Activated T-helper 1 cell treated with Interleukin-2 at 50 U/mL for 16 hours (primary cell): ENCODE results near the gene BCL7A.
"Not testable (repeated sequence)": the region's sequence is repeated elsewhere in the genome, so short reads cannot be mapped to it uniquely, and the experiment has no call there.

Source experiments
- DNase-seq: peaks from one replicate; pipeline ENCODE4 v3.0.0-alpha.2; 2020; ENCODE audit warnings: low read depth

The BCL7A gene

DNA sequence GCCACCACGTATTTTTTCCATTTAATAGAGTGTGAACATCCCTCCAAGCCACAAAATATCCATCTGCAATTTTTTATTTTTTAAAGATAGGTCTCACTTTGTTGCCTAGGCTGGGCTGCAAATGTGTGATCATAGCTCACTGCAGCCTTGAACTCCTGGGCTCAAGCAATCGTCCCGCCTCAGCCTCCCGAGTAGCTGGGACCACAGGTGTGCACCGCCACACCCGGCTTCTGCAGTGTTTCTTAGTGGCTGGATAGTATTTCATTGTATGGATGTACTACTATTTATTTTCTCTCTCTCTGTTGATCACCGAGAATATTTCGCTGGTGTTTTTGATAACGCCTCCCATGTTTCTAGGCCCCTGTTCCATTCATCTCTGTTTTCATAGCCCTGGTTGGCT lies 74.3 kb downstream of the BCL7A start:
- DNase-seq: no peak

DNA sequence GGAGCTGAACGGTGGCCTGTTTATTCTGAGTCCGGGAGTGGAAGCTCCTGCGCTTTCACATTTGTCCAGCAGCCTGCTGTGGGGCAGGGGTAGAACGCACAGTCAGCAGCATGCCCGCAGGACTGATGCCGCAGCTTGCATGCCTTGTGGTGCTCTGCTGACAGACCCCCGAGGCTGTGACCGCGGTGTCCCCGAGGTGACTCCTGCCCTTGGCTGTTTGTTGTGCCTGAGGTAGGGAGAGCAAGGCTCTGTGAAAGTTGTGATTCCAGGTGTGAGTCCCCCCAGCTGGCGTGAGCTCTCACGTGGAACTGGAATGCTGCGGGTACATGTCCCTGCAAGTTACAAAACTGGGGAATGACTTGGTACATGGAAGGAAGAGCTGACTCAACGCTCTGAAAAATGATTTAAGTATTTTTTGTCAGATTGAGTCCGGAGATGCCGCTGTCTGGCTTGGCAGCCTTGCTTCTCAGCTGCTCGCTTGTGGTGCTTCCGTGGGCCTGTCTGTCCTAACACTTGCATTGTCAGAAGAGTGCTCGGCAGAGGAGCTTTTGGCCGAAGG lies 75.0 kb downstream of the BCL7A start:
- no peak for DNase-seq

DNA sequence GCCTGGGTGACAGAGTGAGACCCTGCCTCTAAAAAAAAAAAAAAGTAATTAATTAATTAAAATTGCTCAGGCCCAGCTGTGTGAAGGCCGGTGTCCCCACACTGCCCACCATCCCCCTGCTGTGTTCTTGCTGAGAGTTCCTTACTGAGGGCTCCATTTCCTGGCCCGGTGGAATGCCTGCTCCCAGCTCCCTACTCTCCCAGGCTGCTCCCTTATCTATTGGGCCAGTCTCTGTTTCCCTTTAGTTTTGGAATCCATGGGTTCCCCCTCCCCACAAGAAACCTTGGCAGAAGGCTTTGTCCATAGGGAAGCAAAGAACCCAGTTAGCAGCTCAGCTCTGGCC lies 75.9 kb downstream of the BCL7A start:
- DNase-seq: no peak

DNA sequence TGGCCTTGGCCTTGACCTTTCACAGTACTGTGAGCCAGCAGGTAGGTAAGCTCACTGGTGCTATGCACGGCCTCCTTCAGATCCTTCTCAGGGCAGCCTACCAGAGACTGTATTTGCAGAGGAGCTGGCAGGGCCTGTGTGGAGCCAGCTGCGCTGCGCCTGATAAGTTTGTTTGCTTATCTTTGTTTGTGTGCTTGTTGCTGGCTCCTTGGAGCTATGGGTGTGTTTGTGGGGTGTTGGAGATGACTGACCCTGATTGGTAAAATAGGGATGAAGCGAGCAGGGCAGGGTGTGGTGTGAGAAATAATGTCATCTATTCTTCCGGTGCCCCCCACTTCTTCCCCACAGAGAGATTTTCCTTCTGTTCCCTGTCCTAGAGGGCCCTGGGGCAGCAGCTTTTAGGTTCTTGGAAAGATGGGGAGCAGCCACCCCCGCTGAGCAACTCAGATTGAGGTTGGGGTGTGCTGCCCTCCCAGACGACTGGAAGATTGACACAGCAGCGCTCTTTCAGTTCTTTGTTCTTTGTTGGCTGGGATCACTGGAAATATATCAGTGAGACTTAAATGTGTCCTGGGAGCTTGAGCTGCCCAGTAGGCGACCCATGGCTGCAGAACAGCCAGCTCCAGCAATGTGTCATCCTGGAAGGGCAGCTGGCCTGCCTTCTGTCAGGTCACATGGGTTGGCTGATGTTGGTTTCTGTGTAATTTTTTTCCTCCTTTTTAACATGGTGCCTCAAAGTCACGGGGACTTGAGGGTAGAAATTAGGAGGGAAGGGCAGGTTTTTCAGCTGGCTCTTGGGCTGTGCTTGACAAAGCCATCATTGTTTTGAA lies 76.5 kb downstream of the BCL7A start:
- no peak for DNase-seq

DNA sequence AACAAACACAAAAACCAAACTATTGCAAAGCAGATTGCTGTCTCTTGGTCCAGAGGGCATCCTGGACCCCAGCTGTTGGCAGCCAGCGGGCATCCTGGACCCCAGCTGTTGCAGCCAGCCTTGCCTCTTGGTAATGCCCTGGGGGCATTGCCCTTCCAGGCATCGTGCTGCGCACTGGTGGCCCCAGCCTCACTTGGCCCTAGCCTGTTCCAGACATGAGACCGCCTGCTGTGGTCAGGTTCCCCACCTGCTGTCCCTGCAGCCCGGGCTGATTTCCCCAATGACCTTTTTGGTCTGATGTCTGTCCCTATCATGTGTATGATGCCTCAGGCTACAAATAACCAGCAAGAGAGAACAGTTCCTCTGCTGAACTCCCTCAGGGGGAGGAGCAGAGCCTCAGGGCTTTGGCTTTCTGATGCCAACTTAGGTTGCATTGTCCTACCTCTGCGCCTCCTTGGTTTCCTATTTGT lies 77.6 kb downstream of the BCL7A start:
- no peak for DNase-seq

DNA sequence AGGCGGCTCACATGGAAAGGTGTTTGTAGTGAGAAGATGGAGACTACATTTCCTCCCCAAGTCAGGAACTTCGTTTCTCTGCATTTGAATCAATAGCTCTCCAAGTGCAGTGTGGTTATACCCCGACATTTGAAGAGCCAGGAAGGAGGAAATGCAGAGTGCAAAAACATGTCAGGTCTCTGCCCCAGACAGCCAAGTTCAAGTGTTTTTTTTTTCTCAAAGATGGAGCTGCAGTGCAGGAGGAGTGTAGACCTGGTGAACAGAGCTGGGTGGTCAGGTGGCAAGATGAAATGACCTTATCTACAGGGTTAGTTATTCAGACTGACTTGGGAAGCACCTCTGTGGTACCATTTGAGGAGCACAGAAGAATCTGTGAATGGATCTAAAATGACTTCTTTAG lies 78.2 kb downstream of the BCL7A start:
- no peak for DNase-seq

DNA sequence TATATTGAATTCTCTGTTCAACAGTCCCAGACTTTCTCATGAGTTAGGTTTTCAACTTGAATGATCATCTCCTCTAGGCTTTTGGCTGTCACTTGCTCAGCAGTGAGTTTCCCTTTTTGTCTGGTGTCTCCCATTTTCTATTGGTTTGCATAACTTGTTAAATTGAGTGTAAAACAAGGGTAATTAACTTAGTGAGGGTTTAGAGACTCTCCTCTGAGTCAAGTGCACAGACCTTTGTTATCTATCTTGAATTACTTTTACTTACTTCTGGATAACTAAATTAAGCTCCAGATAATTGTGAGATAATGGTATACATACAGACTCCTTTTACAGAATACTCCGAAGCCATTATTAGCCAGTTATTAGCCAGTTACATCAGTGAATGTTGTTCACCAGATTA lies 78.9 kb downstream of the BCL7A start:
- DNase-seq: no peak

DNA sequence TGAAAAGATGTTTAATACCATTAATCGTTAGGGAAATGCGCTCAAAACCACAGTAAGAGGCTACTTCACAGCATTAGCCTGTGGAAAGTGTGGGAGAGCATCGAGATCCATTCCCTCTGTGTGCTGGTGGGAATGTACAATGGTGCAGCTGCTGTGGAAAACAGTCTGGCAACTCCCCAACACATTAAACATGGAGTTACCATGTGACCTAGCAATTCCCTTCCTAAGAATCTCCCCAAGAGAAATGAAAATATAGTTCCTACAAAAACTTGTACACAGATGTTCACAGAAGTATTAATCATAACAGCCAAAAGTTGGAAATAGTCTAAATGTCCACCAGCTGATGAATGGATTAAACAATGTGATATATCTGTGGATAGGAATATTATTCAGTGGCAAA lies 80.6 kb downstream of the BCL7A start:
- DNase-seq: no peak

DNA sequence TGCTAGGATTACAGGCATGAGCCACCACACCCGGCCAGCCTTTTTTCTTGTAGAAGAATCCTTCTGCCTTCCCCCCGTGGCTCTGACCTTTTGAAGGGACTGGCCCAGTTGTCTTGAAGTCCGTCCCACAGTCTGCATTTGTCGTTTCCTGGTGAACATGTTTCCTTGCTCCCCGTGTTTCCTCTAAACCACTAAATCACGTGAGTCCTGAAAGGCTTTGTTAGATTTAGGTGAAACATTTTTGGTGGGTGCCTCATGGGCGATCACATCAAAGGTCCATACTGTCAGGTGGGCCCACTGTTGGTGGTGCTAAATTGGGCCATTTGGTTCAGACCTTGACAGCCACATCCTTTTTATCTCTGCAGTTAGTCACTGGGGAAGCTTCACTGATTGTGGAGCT lies 83.2 kb downstream of the BCL7A start:
- DNase-seq: no peak

DNA sequence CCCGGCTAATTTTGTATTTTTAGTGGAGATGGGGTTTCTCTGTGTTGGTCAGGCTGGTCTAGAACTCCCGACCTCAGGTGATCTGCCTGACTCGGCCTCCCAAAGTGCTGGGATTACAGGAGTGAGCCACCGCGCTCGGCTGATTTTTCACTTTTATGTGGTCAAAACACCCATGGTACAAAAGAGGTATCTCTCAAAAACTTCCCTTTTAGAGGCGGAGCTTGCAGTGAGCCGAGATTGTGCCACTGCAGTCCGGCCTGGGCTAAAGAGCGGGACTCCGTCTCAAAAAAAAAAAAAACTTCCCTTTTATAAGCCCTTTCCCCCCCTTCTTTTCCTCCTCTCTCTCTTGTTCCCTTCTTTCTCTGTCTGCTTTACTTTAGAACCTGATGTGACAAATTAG lies 83.8 kb downstream of the BCL7A start:
- not testable (repeated sequence) for DNase-seq

DNA sequence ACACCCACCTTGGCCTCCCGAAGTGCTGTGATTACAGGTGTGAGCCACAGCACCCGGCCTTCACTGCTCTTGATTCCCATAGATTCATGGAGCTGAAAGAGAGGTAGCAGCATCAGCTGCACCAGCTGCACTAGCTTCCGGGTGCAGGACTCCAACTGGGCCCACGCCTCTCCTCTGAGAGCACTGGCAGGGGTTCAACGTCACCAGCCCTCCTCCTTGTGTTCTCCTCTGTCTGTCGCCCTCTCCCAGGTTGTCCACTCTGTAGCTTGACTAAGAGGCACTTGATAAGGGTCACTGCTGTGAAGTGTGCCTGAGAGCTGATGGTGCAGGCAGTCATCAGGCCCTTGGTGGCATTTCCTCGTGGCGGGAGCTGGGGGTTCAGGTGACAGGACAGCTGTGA lies 85.2 kb downstream of the BCL7A start:
- no peak for DNase-seq

DNA sequence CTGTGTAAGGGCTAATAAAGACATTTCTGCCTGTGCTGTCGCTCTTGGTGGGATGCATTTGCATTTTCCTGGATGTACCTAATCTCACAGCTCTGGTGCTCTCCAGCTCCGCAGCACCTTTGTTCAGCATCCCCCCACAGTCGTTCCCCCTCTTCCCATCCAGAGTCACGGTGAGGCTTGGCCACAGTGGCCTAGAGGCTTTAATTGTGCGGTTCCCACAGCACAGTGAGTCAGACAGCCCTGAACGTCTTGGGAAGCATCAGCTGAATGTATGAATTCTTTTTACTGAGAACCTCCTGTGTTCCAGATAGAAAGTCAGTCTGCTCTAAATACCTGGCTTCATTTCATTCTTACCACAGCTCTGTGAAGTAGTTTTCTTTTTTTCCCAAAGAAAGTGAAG lies 85.6 kb downstream of the BCL7A start:
- no peak for DNase-seq

DNA sequence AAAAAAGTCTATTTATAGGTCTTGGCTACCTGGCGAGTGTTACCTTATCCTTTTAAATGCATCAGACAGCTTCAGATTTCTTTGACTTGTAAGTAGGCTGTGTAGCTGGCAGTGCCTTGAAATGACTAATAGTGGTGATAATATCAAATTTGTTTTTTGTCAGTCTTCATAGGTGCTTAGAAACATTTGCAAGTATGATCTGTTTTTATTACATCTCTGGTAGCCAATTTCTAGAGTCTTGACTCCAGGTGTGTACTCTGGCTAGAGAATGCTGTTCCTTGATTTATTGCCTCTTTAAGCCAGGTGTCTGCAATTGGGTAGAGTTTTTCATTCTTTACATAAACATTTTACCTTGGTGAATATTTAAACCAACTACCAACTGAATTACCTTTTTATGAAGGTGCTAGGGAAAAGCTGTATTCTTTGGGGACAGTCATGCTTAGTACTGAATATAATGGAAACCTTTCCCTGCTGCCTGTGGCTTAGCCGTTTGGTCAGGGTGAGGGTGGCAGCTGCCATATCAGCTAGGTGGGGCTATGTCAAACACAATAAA lies 89.5 kb downstream of the BCL7A start:
- DNase-seq: no peak
